Stimulated activated CD4-positive, alpha-beta T cell treated with anti-CD3 and anti-CD28 coated beads, Interleukin-4, amount 100 ng/mL, for 4 hours (primary cell): Measurements from ENCODE around the gene ERFL.

Source experiments
- DNase-seq, 2 experiments: peaks; one replicate each; pipeline ENCODE4 v3.0.0-alpha.2; 2020

Gene ERFL

GRCh38 chr19:41895745-41896580, 32.3 kb downstream of the ERFL start:
- no peak for DNase-seq

GRCh38 chr19:41894350-41894749, 33.9 kb downstream of the ERFL start:
- no peak for DNase-seq

DNA sequence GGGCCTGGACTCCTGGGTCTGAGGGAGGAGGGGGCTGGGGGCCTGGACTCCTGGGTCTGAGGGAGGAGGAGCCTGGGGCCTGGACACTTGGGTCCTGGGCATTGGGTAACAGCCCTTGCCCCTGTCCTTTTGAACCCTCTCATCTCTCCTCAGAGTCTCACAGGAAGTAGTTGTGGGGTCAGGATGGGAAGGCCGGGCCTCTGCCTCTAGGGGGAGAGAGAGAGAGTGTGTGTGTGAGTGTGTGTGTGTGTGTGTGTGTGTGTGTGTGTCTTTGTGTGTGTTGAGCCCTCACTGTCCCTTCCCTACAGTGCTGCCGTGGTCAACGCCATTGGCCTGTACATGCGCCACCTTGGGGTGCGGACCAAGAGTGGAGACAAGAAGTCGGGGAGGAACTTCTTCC, 34.4 kb downstream of the ERFL start:
- no peak for DNase-seq

GRCh38 chr19:41892173-41892902, 35.9 kb downstream of the ERFL start:
- no peak for DNase-seq

DNA sequence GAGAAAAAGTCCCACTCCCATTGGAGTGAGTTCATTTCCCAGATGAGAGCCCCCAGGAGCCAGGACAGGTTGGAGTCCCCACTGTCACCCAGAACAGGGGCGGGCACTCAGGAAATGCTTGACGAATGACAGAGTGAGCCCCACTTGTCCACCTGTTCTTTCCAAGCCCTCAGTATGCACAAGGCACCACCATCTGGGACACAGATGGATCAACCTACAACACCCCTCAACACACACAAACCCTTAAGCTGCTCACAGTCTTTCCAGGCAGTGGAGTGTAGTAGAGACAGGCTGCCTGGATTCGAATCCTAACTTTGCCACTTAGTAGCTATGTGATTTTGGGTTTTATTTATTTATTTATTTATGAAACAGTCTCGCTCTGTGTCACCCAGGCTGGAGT, 37.3 kb downstream of the ERFL start:
- no peak for DNase-seq

DNA sequence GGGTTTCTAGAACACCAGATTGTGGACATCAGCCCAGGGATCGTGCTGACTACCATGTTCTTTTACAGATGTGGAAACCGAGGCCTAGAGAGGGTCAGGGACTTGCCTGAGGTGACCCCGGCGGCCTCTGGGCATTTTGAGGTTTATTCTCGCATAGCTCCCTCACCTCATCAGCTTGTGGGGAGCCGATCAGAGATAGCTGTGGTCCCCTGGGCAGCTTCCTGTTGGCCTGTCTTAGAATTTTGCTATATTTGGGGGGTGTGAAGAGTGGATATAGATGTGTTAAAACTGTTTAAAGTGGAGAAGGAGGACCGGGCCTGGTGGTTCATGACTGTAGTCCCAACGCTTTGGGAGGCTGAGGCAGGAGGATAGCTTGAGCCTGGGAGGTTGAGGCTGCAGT, 38.4 kb downstream of the ERFL start:
- DNase-seq: no peak

DNA sequence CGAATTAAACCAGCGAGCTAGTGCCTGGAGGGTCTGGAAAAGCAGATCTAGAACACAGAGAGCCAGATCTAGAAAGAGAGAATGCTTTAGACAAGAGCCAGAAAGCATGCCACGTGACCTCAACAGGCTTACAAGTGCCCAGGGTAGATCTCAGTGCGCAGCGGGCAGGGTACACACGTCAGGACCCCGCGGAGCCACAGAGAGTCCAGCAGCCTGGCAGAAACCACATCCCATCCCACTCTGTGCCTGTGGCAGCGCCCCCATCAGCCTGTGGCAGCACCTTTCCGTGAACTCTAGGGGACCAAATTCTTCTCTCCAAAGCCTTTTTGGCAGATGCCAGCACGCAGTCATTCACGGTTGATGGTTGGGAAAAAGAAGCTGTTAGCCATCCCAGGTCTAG, 39.3 kb downstream of the ERFL start:
- DNase-seq: no peak

DNA sequence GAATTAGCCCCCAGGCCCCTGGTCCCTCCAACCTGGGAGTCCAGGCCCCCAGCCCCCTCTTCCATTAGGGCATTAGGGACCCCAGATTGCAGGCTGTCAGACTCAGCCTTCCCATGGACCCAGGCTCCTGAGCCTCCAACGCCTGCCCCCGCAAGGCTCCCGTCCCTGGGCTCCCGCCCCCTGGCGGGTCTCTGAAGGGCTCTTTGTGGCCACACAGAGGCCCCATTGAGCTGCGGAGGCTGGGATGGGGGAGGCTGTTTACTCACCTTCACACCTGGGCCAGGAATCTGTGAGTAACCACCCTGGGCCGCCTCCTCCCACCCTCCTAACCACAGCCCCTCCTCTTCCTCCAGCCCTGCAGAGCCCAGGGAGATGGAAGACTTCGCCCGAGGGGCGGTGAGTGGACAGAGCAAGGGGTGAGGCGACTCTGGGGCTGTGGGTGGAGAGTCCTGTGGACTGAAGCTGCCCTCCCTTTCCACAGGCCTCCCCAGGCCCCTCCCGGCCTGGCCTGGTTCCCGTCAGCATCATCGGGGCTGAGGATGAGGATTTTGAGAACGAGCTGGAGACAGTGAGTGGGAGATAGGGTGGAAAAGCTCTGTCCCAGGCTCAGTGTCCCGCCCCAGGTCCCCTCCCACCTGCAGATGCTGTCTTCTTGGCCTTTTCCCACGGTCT, 40.4 kb downstream of the ERFL start:
- DNase-seq: peak; percentile 78 to 91

GRCh38 chr19:41886761-41887710, 41.2 kb downstream of the ERFL start:
- peak; percentile 40 to 61 for DNase-seq

- peak; percentile 85 to 86 for DNase-seq
Observed at GRCh38 chr19:41883821-41884733, 44.2 kb downstream of the ERFL start.

GRCh38 chr19:41883463-41883820, 44.8 kb downstream of the ERFL start:
- DNase-seq: no peak

DNA sequence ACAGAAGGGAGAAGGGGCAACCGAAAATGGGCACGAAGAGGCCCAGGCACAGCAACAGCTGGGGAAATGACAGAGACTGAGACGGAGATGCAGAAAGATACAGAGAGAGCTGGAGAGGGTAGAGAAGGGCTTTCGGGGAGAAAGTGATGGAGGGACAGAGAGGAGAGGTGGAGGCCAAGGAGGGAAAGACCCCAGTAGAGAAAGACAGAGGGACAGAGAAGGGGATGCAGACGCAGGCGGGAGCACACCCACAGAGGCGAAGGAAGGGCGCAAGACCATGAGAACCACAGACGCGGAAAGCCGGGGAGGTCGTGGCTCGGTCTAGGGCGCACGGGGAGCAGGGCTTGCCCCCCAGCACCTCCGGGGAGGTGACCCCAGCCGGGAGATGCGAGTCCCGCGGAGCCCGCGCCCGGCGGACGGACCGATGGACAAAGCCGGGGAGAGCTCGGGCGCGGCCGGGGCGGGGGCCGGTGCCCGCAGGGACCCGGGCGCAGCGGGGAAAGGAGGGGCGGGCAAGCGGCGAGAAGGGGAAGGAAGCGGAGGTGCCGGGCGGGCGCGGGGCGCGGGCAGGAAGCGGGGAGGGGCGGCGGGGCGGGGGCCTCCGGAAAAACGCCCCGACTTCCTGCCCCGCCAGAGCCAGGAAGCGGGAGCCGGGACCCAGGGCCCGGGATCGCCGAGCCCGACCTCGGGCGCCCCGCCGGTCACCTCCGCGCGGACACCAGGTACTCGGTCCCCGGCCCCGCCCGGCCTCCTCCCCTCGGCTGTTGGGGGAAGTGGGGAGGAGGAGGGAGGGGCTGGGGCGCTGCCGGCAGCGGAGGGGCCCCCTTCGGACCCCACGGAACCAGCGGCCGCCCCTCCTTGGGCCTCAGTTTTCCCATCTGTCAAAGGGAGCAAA, 45.4 kb downstream of the ERFL start, which contains the start of gene ARHGEF1:
ARHGEF1 (plus strand) TSS at position 617 of the 895 bp plus-strand sequence. CDS start 4,899 bp downstream, outside the sequence.
- DNase-seq: peak; percentile 48 to 67

GRCh38 chr19:41880329-41880708, 47.9 kb downstream of the ERFL start:
- no peak for DNase-seq

GRCh38 chr19:41879670-41880328, 48.5 kb downstream of the ERFL start:
- DNase-seq: no peak

DNA sequence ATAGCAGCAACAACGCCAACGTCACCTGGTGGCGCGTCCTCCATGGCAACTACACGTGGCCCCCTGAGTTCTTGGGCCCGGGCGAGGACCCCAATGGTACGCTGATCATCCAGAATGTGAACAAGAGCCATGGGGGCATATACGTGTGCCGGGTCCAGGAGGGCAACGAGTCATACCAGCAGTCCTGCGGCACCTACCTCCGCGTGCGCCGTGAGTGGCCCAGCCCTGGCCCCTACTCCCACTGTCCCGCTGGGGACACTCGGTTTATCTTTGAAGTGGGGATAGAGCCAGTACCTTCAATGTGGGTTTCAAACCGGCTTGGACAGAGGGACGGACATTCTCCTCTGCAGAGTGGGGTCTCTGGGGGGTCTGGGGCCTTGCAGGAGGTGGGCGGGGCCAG, 49.2 kb downstream of the ERFL start:
- no peak for DNase-seq

DNA sequence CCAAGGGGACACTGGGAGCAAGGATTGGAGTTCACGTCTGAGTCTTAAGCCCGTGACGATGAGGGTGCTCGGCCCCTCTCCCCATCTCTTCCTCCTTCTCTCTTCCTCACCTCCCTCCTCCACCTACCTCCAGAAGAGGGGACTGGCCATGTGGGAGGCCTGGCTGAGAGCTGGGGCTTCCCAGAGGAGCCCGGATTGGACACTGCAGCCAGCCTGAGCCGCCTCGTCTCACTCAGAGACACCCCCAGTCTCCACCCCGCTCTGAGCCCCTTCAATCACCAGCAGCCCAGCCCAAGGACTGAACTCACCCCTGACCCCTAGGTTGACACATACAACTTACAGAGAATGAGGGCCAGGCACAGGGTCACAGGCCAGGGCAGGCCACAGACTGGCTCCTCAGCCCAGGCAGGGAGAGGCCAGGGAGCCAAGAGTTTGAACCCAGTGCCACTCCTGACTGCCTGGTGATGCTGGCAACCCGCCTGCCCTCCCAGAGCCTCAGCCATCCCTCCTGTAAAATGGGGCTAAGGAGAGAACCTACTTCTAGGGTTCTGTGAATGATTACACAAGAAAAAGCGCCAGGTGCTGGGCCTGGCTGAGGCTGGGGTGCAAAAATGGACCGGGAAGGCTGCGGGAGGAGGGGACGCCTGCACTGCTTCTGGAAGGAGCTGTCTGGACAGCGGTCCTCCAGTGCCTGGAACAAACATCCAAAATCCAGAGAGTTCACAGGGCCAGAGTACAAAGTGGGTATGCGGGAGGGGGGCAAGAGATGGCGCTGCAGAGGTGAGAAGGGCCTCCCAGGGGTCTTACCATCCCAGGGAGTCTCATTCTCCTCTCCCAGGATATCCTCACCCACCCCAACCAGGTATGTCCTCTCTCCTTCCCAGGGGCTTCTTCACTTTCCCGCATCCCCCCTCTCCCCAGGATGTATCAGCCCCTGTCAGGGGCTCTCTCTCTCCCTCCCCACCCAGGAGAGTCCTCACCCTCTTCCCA, 50.0 kb downstream of the ERFL start:
- DNase-seq: no peak

DNA sequence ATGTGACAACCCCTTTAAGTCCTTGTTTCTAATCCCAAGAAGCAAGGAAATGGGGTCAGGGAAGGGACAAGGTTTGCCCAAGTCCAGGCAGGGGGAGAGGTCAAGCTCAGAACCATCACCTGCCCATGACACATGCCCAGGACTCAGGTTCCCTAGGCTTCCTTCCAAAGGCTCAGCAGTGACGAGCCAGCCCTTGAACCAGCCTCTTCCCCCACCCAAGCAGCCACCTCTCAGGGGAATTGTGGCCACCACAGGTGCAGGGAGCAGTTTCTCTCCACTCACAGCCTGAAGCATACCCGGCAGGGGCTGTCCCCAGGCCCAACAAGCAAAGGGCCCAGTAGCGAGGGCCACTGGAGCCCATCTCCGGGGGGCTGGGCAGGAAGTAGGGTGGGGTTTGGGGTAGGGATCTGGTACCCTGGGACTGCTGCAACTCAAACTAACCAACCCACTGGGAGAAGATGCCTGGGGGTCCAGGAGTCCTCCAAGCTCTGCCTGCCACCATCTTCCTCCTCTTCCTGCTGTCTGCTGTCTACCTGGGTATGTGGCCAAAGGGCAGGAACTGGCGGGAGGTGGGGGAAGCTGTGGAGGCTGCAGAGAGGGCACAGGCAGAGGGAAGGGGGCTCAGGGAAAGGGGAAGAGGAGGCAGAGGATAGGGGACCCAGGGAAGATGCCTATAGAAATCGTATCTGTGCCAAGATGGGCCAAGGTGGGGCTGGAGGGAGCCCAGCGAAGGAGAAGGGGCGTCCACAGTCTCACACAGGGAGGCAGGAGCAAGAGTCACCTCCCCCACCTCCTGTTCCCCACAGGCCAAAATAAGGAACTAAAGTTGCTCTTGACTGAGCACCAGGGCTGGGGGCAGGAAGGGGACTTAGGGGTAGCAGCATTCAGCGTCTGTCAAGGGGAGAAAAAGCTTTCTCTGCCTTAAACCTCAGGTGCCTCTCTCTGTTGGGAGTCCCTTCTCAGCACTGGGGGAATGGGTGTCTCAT, 51.1 kb downstream of the ERFL start, which contains the start of gene CD79A:
CD79A (plus strand) TSS at position 433 of the 986 bp plus-strand sequence; CDS start at position 459, 26 bp downstream.
- no peak for DNase-seq
